Sigmoid colon (tissue), 4 donors: ENCODE measurements around the gene HAVCR1.

Experiments
- CTCF ChIP-seq, 4 experiments: fragments of 450-650 bp in 3 of 4; fragments of 200-600 bp in 1 of 4; IDR thresholded peaks; one replicate each; pipeline ENCODE4 v1.5.1; 2016 to 2019; ENCODE audit warnings: antibody characterized with exemption in 4 of 4, mild to moderate bottlenecking in 3 of 4, moderate library complexity in 2 of 4
- POLR2AphosphoS5 ChIP-seq, 4 donors: sonication (generic); formaldehyde crosslinking; IDR thresholded peaks; one replicate each; pipeline ENCODE4 v1.6.1; 2017; ENCODE audit warnings: antibody characterized with exemption in 4 of 4

GRCh38 chr5:157033071-157033583 lies 25.8 kb downstream of the HAVCR1 start:
- TF ChIP-seq CTCF (IDR thresholded peaks at IDR 0.05) = no peak
- no peak for TF ChIP-seq POLR2AphosphoS5 (IDR thresholded peaks at IDR 0.05)
